Stomach (tissue), 9 donors: Measurements from ENCODE around the gene IPO9. TPM values are rescaled to one million over a fixed set of nuclear protein-coding genes. Genes with fewer than 3 reads are reported as not detected.
A peak's percentile ranks its signal among the peaks of the same experiment; 100 is the strongest.

Experiments
- DNase-seq, 2 donors: peaks; one replicate each; pipeline versions ENCODE4 v3.0.0 to v3.0.0-alpha.2; 2013 to 2019
- H3K27ac ChIP-seq, 5 donors: fragments of 200-600 bp in 4 of 5; sonication (generic) in 4 of 5; one replicate each; pipeline ENCODE4 v1.5.1; 2013 to 2019; ENCODE audit warnings: mild to moderate bottlenecking in 1 of 5, moderate library complexity in 1 of 5
- H3K27me3 ChIP-seq, 3 donors: fragments of 200-600 bp; sonication (generic); one replicate each; pipeline ENCODE4 v1.5.1; 2017 to 2019; ENCODE audit warnings: mixed run types in 1 of 3
- H3K36me3 ChIP-seq, 4 donors: fragments of 200-600 bp; sonication (generic); 1 replicate in 3 of 4; 2 replicates in 1 of 4; pipeline ENCODE4 v1.5.1; 2016 to 2019
- H3K4me1 ChIP-seq, 4 donors: fragments of 200-600 bp; sonication (generic); one replicate each; pipeline ENCODE4 v1.5.1; 2016 to 2019
- H3K4me3 ChIP-seq, 4 donors: fragments of 200-600 bp; sonication (generic) in 3 of 4; one replicate each; pipeline ENCODE4 v1.5.1; 2016 to 2019; ENCODE audit warnings: mild to moderate bottlenecking in 1 of 4
- H3K9me3 ChIP-seq, 4 donors: fragments of 200-600 bp; sonication (generic); one replicate each; pipeline ENCODE4 v1.5.1; 2016 to 2019
- CTCF ChIP-seq, 7 experiments: fragments of 450-650 bp in 4 of 7; fragments of 200-600 bp in 3 of 7; sonication (generic) in 3 of 7; IDR thresholded peaks; one replicate each; pipeline ENCODE4 v1.5.1; 2016 to 2019; ENCODE audit warnings: antibody characterized with exemption in 7 of 7, control low read depth in 2 of 7, mild to moderate bottlenecking in 1 of 7
- EP300 ChIP-seq: sonication (generic); formaldehyde crosslinking; IDR thresholded peaks from one replicate; pipeline ENCODE4 v1.6.1; 2017; ENCODE audit warnings: antibody characterized with exemption
- POLR2A ChIP-seq, 4 donors: fragments of 450-650 bp; IDR thresholded peaks; one replicate each; pipeline ENCODE4 v1.6.1; 2016; ENCODE audit warnings: antibody characterized with exemption in 4 of 4, control low read depth in 2 of 4, mild to moderate bottlenecking in 1 of 4, moderate library complexity in 1 of 4
- POLR2AphosphoS5 ChIP-seq, 3 donors: sonication (generic); formaldehyde crosslinking; IDR thresholded peaks; one replicate each; pipeline ENCODE4 v1.6.1; 2016; ENCODE audit warnings: antibody characterized with exemption in 3 of 3
- WGBS, 5 donors: extraction: QIAGEN DNeasy Blood & Tissue Kit in 3 of 5; methylation state at CpG; one replicate each; pipeline versions ENCODE4 v1.1.5 to v1.1.7; 2013 to 2018; 5-methylcytosine and 5-hydroxymethylcytosine counted together
- intact Hi-C: fragments of 100-400 bp; cut with DNase I; formaldehyde crosslinking; loops from one replicate; pipeline ENCODE4 v1.15.1; 2023; ENCODE audit warnings: low total_unique reads
- polyA plus RNA-seq, 3 donors: library from polyadenylated mRNA; stranded (reverse); fragments of 200-250 nt; gene quantifications; one replicate each; pipeline ENCODE4 v1.2.3, GENCODE V29; 2013
- total RNA-seq, 5 donors: library from RNA; depleted of rRNA; stranded (reverse); fragments of >200 nt; gene quantifications; one replicate each; pipeline versions ENCODE4 v1.1.0 to v1.2.3, GENCODE V29; 2014 to 2016
- donor health status: healthy with polysubstance abuse.
- donor health status: Bipolar disorder and iron deficiency.
- donor health status: healthy.

IPO9 gene
- total and polyA plus RNA-seq, 8 donors: 5.2 to 27.9 (median 12.1) TPM

DNA sequence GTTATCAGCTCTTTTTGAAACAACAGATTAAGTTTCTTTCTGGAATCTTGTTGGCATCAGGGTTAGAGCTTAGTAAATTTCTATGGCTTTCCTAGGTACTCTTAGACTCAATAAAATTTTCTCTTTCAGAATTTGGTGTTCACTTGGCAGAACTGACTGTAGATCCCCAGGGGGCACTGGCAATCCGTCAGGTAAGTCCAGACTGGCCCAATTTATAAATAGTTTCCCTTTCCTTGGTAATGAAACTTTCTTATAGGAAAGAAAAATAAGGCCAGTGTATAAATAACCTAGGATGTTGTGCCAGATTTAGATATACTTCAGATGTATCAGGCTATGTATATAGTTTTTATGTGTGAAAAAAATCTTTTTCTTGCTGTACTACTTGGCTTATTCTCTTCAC, 18.2 kb downstream of the IPO9 start:
- TF ChIP-seq POLR2A (IDR thresholded peaks at IDR 0.05) (no peak), CTCF (IDR thresholded peaks at IDR 0.05) (no peak), POLR2AphosphoS5 (IDR thresholded peaks at IDR 0.05) (no peak), EP300 (no peak)
- Histone ChIP-seq H3K9me3 (no peaks in the 10 kb centered on the region), H3K27me3 (no peaks in the 10 kb centered on the region), H3K4me1 (peaks cover 0 to 23% (median 14%) of the 10 kb centered on the region in 4 donors), H3K27ac (no peak overlapping the region), H3K36me3 (peaks cover 7 to 47% (median 45%) of the 10 kb centered on the region in 4 donors), H3K4me3 (no peak overlapping the region)
- no peak for DNase-seq
- WGBS, 5 donors: 68 to 83% (median 73%) methylated on average over 1 of the region's 1 CpG
- intact Hi-C loops: no loop called here

DNA sequence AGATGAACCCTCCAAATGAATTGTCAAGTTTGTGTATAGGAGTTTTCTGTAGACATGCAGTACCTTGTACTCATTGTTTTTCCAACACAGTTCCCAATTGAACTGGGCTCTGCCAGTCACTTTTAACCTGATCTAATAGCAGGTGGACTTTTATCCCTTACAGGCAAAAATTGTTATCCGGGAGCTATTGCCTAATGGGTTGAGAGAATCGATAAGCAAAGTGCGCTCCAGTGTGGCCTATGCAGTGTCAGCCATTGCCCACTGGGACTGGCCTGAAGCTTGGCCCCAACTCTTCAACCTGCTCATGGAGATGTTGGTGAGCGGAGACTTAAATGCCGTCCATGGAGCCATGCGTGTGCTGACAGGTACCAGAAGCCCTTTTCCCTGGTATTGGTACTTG, 19.3 kb downstream of the IPO9 start:
- Histone ChIP-seq H3K27me3 (no peaks in the 10 kb centered on the region), H3K4me3 (no peak overlapping the region), H3K4me1 (peaks cover 0 to 23% (median 13%) of the 10 kb centered on the region in 4 donors), H3K36me3 (peaks cover 17 to 57% (median 55%) of the 10 kb centered on the region in 4 donors), H3K27ac (no peak overlapping the region), H3K9me3 (no peaks in the 10 kb centered on the region)
- intact Hi-C loops: no loop called here
- no peak for TF ChIP-seq EP300
- TF ChIP-seq POLR2A (IDR thresholded peaks at IDR 0.05): no peak
- TF ChIP-seq POLR2AphosphoS5 (IDR thresholded peaks at IDR 0.05): no peak
- TF ChIP-seq CTCF (IDR thresholded peaks at IDR 0.05): no peak
- 95 to 98% (median 96%) methylated on average over 6 of the region's 6 CpGs for WGBS, 5 donors
- DNase-seq: no peak

GRCh38 chr1:201849372-201850052, 20.6 kb downstream of the IPO9 start:
- DNase-seq: no peak
- intact Hi-C loops: no loop called here
- Histone ChIP-seq H3K27me3 (no peaks in the 10 kb centered on the region), H3K27ac (peak overlapping the region in 3 of 5 donors; percentile 15 to 60 (median 40)), H3K9me3 (no peaks in the 10 kb centered on the region), H3K4me1 (peaks cover 0 to 23% (median 13%) of the 10 kb centered on the region in 4 donors), H3K4me3 (no peak overlapping the region), H3K36me3 (peaks cover 30 to 70% (median 68%) of the 10 kb centered on the region in 4 donors)
- no peak for TF ChIP-seq CTCF (IDR thresholded peaks at IDR 0.05)
- TF ChIP-seq EP300: no peak
- TF ChIP-seq POLR2A (IDR thresholded peaks at IDR 0.05): no peak
- no peak for TF ChIP-seq POLR2AphosphoS5 (IDR thresholded peaks at IDR 0.05)
- 59 to 86% (median 86%) methylated on average over 2 of the region's 2 CpGs for WGBS, 5 donors

DNA sequence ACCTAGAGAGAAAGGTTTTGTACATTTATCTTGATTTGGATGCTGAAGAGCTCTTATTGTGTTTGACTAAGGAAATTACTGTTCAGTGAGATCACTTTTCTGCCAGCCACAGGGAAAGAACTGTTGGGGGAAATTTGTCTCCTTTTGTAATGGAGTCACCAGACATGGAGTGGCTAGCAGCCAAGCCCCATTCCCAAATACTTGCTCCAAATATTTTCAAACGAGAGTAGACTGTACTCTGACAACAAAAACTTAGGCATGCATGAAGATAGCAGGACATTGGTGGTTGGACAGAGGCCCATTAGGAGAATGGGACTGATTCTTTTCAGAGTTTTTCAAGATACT, 21.1 kb downstream of the IPO9 start:
- Histone ChIP-seq H3K27me3 (no peaks in the 10 kb centered on the region), H3K36me3 (peaks cover 34 to 75% (median 73%) of the 10 kb centered on the region in 4 donors), H3K4me1 (peaks cover 0 to 23% (median 13%) of the 10 kb centered on the region in 4 donors), H3K27ac (peak overlapping the region in 3 of 5 donors; percentile 15 to 60 (median 40)), H3K4me3 (no peak overlapping the region), H3K9me3 (no peaks in the 10 kb centered on the region)
- DNase-seq: peak in 1 of 2 donors; percentile 48
- 4 to 28% (median 14%) methylated on average over 1 of the region's 1 CpG for WGBS, 5 donors
- TF ChIP-seq EP300 (no peak), POLR2AphosphoS5 (IDR thresholded peaks at IDR 0.05) (no peak), CTCF (IDR thresholded peaks at IDR 0.05) (no peak), POLR2A (IDR thresholded peaks at IDR 0.05) (no peak)
- intact Hi-C loops: no loop called here
